ENCODE data around the gene ATP6V1C2.

ATP6V1C2 gene

GRCh38 chr2:10765914-10766313 is 44.5 kb downstream of the ATP6V1C2 start:
- no peak overlapping the region for H3K4me2 ChIP-seq (ENCODE audit: low read length)
- no peaks in the 10 kb centered on the region for H3K36me3 ChIP-seq (replicated peaks; ENCODE audit: low read depth, low read length)
- H3K27me3 ChIP-seq (ENCODE audit: low read depth, low read length) = no peaks in the 10 kb centered on the region
- H3K79me2 ChIP-seq (ENCODE audit: low read length) = no peaks in the 10 kb centered on the region
- no peak for TF ChIP-seq EZH2phosphoT487 (IDR thresholded peaks at IDR 0.05; ENCODE audit: low read depth)
- TF ChIP-seq, protein P1, sequence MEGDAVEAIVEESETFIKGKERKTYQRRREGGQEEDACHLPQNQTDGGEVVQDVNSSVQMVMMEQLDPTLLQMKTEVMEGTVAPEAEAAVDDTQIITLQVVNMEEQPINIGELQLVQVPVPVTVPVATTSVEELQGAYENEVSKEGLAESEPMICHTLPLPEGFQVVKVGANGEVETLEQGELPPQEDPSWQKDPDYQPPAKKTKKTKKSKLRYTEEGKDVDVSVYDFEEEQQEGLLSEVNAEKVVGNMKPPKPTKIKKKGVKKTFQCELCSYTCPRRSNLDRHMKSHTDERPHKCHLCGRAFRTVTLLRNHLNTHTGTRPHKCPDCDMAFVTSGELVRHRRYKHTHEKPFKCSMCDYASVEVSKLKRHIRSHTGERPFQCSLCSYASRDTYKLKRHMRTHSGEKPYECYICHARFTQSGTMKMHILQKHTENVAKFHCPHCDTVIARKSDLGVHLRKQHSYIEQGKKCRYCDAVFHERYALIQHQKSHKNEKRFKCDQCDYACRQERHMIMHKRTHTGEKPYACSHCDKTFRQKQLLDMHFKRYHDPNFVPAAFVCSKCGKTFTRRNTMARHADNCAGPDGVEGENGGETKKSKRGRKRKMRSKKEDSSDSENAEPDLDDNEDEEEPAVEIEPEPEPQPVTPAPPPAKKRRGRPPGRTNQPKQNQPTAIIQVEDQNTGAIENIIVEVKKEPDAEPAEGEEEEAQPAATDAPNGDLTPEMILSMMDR (IDR thresholded peaks at IDR 0.05; ENCODE audit: low read depth, low read length) = no peak
- H3K4me1 ChIP-seq (ENCODE audit: low read length) = no peaks in the 10 kb centered on the region
- no peaks in the 10 kb centered on the region for H4K20me1 ChIP-seq (ENCODE audit: insufficient read depth, low read length)
- H3K9ac ChIP-seq (ENCODE audit: low read length) = no peak overlapping the region
- H2AFZ ChIP-seq (ENCODE audit: low read depth, low read length) = no peak overlapping the region
- H3K27ac ChIP-seq (ENCODE audit: low read length) = no peak overlapping the region
- H3K9me3 ChIP-seq (ENCODE audit: insufficient read depth, low read length) = no peaks in the 10 kb centered on the region
- H3K4me3 ChIP-seq (ENCODE audit: low read length) = no peak overlapping the region

DNA sequence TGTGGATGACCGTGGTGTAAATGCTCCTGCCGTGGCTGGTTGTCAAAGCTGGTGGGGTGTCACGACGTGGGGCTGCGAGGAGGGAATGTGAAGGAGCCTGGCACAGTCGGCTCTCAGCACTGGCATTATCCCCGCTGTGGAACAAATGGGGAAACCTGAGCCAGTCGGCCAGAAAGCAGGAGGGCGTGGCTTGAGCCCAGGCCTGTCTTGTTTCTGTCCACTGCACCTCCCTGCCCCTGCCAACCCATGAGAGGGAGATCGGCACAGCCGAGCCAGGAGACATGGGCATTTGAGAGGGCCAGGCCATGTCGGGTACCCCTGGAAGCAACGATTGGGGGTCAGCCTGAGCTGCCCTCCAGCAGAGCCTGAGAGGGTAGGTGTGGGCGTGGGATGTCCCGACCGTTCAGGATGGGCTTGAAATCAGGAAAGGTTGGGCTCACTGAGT is 46.7 kb downstream of the ATP6V1C2 start:
- H3K27me3 ChIP-seq (ENCODE audit: low read depth, low read length) = no peaks in the 10 kb centered on the region
- H2AFZ ChIP-seq (ENCODE audit: low read depth, low read length) = no peak overlapping the region
- no peak for TF ChIP-seq EZH2phosphoT487 (IDR thresholded peaks at IDR 0.05; ENCODE audit: low read depth)
- TF ChIP-seq, protein P1 (IDR thresholded peaks at IDR 0.05; ENCODE audit: low read depth, low read length) = no peak
- H3K9ac ChIP-seq (ENCODE audit: low read length) = no peak overlapping the region
- H4K20me1 ChIP-seq (ENCODE audit: insufficient read depth, low read length) = no peaks in the 10 kb centered on the region
- no peak overlapping the region for H3K27ac ChIP-seq (ENCODE audit: low read length)
- H3K36me3 ChIP-seq (replicated peaks; ENCODE audit: low read depth, low read length) = no peaks in the 10 kb centered on the region
- no peak overlapping the region for H3K4me2 ChIP-seq (ENCODE audit: low read length)
- H3K9me3 ChIP-seq (ENCODE audit: insufficient read depth, low read length) = no peaks in the 10 kb centered on the region
- H3K79me2 ChIP-seq (ENCODE audit: low read length) = no peaks in the 10 kb centered on the region
- no peak overlapping the region for H3K4me3 ChIP-seq (ENCODE audit: low read length)
- no peaks in the 10 kb centered on the region for H3K4me1 ChIP-seq (ENCODE audit: low read length)

DNA sequence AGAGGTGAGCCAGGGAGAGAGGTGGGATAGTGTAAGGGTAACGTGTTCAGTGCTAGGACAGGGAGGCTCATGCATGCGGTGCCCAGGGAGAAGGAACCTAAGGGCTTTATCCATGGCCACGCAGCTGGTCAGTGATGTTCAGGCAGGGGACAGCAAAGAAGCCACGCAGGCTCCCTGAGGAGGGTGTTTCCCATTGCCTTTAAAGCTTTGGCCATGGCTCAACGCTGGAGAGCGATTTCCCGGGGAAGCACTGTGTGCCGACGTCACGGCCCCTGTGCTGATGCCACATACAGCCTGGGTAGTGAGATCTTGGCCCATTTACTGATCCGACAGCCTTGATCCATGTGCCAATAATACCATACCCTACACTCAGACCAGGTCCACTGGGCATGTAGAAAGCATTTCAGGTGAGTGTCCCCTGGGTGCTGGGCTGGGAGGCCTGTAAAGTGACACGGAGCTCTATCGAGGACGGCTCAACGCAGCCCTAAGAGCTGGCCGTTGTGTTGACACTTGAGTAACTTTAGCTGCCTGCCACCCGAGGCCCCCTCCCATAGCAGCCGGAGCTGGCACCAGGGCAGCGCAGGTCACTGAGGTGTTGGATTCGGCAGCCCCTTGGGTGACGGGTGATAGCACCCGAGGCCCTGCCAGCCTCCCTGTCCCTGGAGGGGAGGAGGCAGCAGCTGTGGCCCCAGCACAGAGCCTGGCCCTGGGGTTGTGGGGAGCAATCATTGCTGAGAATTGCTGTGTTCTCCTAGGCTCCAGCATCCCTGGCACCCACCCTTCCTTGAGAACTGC is 49.7 kb downstream of the ATP6V1C2 start:
- no peak overlapping the region for H3K9ac ChIP-seq (ENCODE audit: low read length)
- no peaks in the 10 kb centered on the region for H4K20me1 ChIP-seq (ENCODE audit: insufficient read depth, low read length)
- TF ChIP-seq EZH2phosphoT487 (IDR thresholded peaks at IDR 0.05; ENCODE audit: low read depth) = no peak
- TF ChIP-seq, protein P1 (IDR thresholded peaks at IDR 0.05; ENCODE audit: low read depth, low read length) = no peak
- H3K79me2 ChIP-seq (ENCODE audit: low read length) = no peaks in the 10 kb centered on the region
- no peaks in the 10 kb centered on the region for H3K36me3 ChIP-seq (replicated peaks; ENCODE audit: low read depth, low read length)
- H3K27me3 ChIP-seq (ENCODE audit: low read depth, low read length) = no peaks in the 10 kb centered on the region
- no peak overlapping the region for H3K4me3 ChIP-seq (ENCODE audit: low read length)
- H3K27ac ChIP-seq (ENCODE audit: low read length) = no peak overlapping the region
- H3K9me3 ChIP-seq (ENCODE audit: insufficient read depth, low read length) = no peaks in the 10 kb centered on the region
- H2AFZ ChIP-seq (ENCODE audit: low read depth, low read length) = no peak overlapping the region
- H3K4me2 ChIP-seq (ENCODE audit: low read length) = no peak overlapping the region
- no peaks in the 10 kb centered on the region for H3K4me1 ChIP-seq (ENCODE audit: low read length)

DNA sequence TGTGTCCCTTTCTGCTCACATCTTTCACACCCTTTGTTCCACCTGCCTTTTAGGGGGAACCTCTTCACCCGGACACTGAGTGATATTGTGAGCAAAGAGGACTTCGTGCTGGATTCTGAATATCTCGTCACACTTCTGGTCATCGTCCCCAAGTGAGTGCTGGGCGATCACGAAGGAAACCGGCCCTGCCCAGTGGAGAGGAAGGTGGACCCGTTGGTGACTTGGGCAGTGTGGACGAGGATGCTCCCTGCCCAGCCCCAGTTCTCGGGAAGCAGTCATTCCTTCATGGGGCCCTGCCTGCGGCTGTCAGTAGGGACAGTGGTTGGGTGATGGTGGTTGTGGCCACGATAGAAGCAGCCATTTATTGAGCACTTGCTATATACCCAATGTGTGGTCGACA is 50.4 kb downstream of the ATP6V1C2 start:
- TF ChIP-seq, protein P1 (IDR thresholded peaks at IDR 0.05; ENCODE audit: low read depth, low read length) = no peak
- no peaks in the 10 kb centered on the region for H3K27me3 ChIP-seq (ENCODE audit: low read depth, low read length)
- no peaks in the 10 kb centered on the region for H3K4me1 ChIP-seq (ENCODE audit: low read length)
- 0 out of 2 replicates have a peak, but pooled peaks cover 1% of the 10 kb centered on the region for H4K20me1 ChIP-seq (ENCODE audit: insufficient read depth, low read length)
- H3K79me2 ChIP-seq (ENCODE audit: low read length) = no peaks in the 10 kb centered on the region
- no peak overlapping the region for H3K27ac ChIP-seq (ENCODE audit: low read length)
- no peak overlapping the region for H3K9ac ChIP-seq (ENCODE audit: low read length)
- no peaks in the 10 kb centered on the region for H3K36me3 ChIP-seq (replicated peaks; ENCODE audit: low read depth, low read length)
- no peaks in the 10 kb centered on the region for H3K9me3 ChIP-seq (ENCODE audit: insufficient read depth, low read length)
- no peak overlapping the region for H3K4me3 ChIP-seq (ENCODE audit: low read length)
- no peak overlapping the region for H2AFZ ChIP-seq (ENCODE audit: low read depth, low read length)
- H3K4me2 ChIP-seq (ENCODE audit: low read length) = no peak overlapping the region

All from OCI-LY3 (cell line).